Measurements from ENCODE around the gene PDCL2. TPM values are rescaled to one million over a fixed set of nuclear protein-coding genes. Genes with fewer than 3 reads are reported as not detected.

The PDCL2 gene
- total RNA-seq, 1 experiment from 2014 or later: not detected

- H3K27me3 Mint-ChIP-seq (ENCODE audit: low read depth): no peaks in the 10 kb centered on the region
- Histone ChIP-seq H2AFZ (ENCODE audit: low read length) (no peak overlapping the region), H3K23me2 (ENCODE audit: insufficient read length, low read depth, low read length, poor library complexity, severe bottlenecking) (no peaks in the 10 kb centered on the region), H2BK15ac (ENCODE audit: low read depth, low read length) (no peak overlapping the region), H3K18ac (ENCODE audit: insufficient read length, low read depth, low read length) (no peak overlapping the region), H3K14ac (ENCODE audit: insufficient read depth, low read length) (no peak overlapping the region), H3K79me1 (ENCODE audit: insufficient read depth, low read depth, low read length, poor library complexity, severe bottlenecking) (no peaks in the 10 kb centered on the region), H3K27ac (ENCODE audit: insufficient read length, low read depth, low read length) (no peak overlapping the region), H3K4me2 (ENCODE audit: insufficient read depth, insufficient read length, low read length) (no peak overlapping the region), H3T11ph (ENCODE audit: low read length) (no peak overlapping the region), H2BK120ac (ENCODE audit: low read depth, low read length, poor library complexity, severe bottlenecking) (no peak overlapping the region), H3K56ac (ENCODE audit: insufficient read length, low read depth, low read length) (no peak overlapping the region), H2AK5ac (ENCODE audit: insufficient read length, low read length) (no peak overlapping the region), H3K9me3 (ENCODE audit: control insufficient read depth, low read depth, low read length) (no peaks in the 10 kb centered on the region), H2BK5ac (ENCODE audit: insufficient read length, low read length) (no peak overlapping the region), H4K5ac (ENCODE audit: insufficient read length, low read depth, low read length) (no peak overlapping the region), H3K79me2 (ENCODE audit: insufficient read depth, low read length) (no peaks in the 10 kb centered on the region), H4K8ac (replicated peaks; ENCODE audit: insufficient read length, low read depth, low read length) (no peak overlapping the region), H3K9ac (ENCODE audit: extremely low read depth, insufficient read length, low read length) (no peak overlapping the region), H3K23ac (ENCODE audit: insufficient read length, low read depth, low read length) (no peak overlapping the region), H4K20me1 (ENCODE audit: control insufficient read depth, insufficient read depth, insufficient read length) (no peaks in the 10 kb centered on the region), H2BK20ac (ENCODE audit: low read depth, low read length, poor library complexity, severe bottlenecking) (no peak overlapping the region), H3K27me3 (ENCODE audit: insufficient read depth, low read length) (no peaks in the 10 kb centered on the region), H2BK12ac (ENCODE audit: insufficient read length, low read depth, low read length) (no peak overlapping the region), H3K4me1 (ENCODE audit: insufficient read depth, low read length) (no peaks in the 10 kb centered on the region), H4K91ac (ENCODE audit: insufficient read length, low read depth, low read length) (no peak overlapping the region), H3K4ac (ENCODE audit: low read depth, low read length) (no peak overlapping the region)
- peaks cover 0 to 6% (median 0%) of the 10 kb centered on the region in 3 experiments; a peak in 1 of 7 replicates for H3K36me3 Mint-ChIP-seq (ENCODE audit: insufficient read depth in 1 of 3, low read depth in 3 of 3)
- no peaks in the 10 kb centered on the region for H3K9me3 Mint-ChIP-seq
- TF ChIP-seq CTCF (conservative IDR thresholded peaks at IDR 0.05): no peak
- H3K4me3 Mint-ChIP-seq: no peak overlapping the region
- peaks cover 9 to 12% of the 10 kb centered on the region in 2 experiments for H3K4me1 Mint-ChIP-seq
- no peak for DNase-seq
- H3K27ac Mint-ChIP-seq: no peak overlapping the region
- WGBS (ENCODE audit: extremely low coverage, insufficient read length, low lambda C conversion rate): no CpG with 5 or more reads among the region's 3 CpGs
Observed at GRCh38 chr4:55611358-55612059, 19.5 kb upstream of the PDCL2 start.
